Liver (tissue), 9 donors: ENCODE measurements around the gene PCDHGA5. TPM values are rescaled to one million over a fixed set of nuclear protein-coding genes. Genes with fewer than 3 reads are reported as not detected.
A peak's percentile ranks its signal among the peaks of the same experiment; 100 is the strongest.

Experiments used
- DNase-seq: peaks from one replicate; pipeline ENCODE4 v3.0.0-alpha.2; 2017; ENCODE audit warnings: low spot score
- H3K27ac ChIP-seq, 2 donors: one replicate each; pipeline ENCODE4 v1.7.0; 2013; ENCODE audit warnings: inconsistent platforms in 2 of 2, low read length in 2 of 2, control low read depth in 1 of 2, low read depth in 1 of 2, mild to moderate bottlenecking in 1 of 2
- H3K27me3 ChIP-seq, 4 donors: one replicate each; pipeline versions ENCODE4 v1.6.1 to v1.7.0; 2013; ENCODE audit warnings: low read length in 3 of 4, inconsistent platforms in 1 of 4, mild to moderate bottlenecking in 1 of 4, moderate library complexity in 1 of 4; ENCODE audit not compliant: control insufficient read depth in 4 of 4, insufficient read depth in 4 of 4
- H3K36me3 ChIP-seq, 4 donors: one replicate each; pipeline versions ENCODE4 v1.6.1 to v1.7.0; 2013; ENCODE audit warnings: low read length in 3 of 4, mild to moderate bottlenecking in 3 of 4, low read depth in 1 of 4, moderate library complexity in 1 of 4; ENCODE audit not compliant: control insufficient read depth in 4 of 4, insufficient read depth in 3 of 4
- H3K4me1 ChIP-seq, 4 donors: one replicate each; pipeline versions ENCODE4 v1.6.1 to v1.7.0; 2013; ENCODE audit warnings: low read length in 3 of 4, mild to moderate bottlenecking in 3 of 4, moderate library complexity in 1 of 4; ENCODE audit not compliant: control insufficient read depth in 4 of 4, insufficient read depth in 4 of 4
- H3K4me3 ChIP-seq, 3 donors: one replicate each; pipeline versions ENCODE4 v1.6.1 to v1.7.0; 2013; ENCODE audit warnings: low read length in 3 of 3, control low read depth in 1 of 3, low read depth in 1 of 3, mild to moderate bottlenecking in 1 of 3
- H3K9ac ChIP-seq, 2 donors: one replicate each; pipeline ENCODE4 v1.7.0; 2013; ENCODE audit warnings: low read length in 2 of 2, mild to moderate bottlenecking in 2 of 2, moderate library complexity in 2 of 2, control low read depth in 1 of 2, low read depth in 1 of 2
- H3K9me3 ChIP-seq, 4 donors: one replicate each; pipeline versions ENCODE4 v1.6.1 to v1.7.0; 2013; ENCODE audit warnings: low read length in 3 of 4; ENCODE audit not compliant: control insufficient read depth in 4 of 4
- ATF3 ChIP-seq: IDR thresholded peaks from 2 replicates; pipeline ENCODE4 v1.6.1; 2016; ENCODE audit warnings: antibody characterized with exemption
- EGR1 ChIP-seq, 2 donors: IDR thresholded peaks; 2 replicates each; pipeline ENCODE4 v1.6.1; 2016 to 2018; ENCODE audit warnings: antibody characterized with exemption in 2 of 2, low read depth in 2 of 2
- FOXA2 ChIP-seq: IDR thresholded peaks from 2 replicates; pipeline ENCODE4 v1.6.1; 2016; ENCODE audit warnings: antibody characterized with exemption
- GABPA ChIP-seq, 2 donors: IDR thresholded peaks in 1 of 2; conservative IDR thresholded peaks in 1 of 2; 2 replicates each; pipeline ENCODE4 v1.6.1; 2016; ENCODE audit warnings: antibody characterized with exemption in 2 of 2, mild to moderate bottlenecking in 1 of 2, moderate library complexity in 1 of 2
- HNF4A ChIP-seq, 2 donors: conservative IDR thresholded peaks; 2 replicates each; pipeline ENCODE4 v1.6.1; 2016; ENCODE audit warnings: antibody characterized with exemption in 2 of 2, mild to moderate bottlenecking in 2 of 2
- HNF4G ChIP-seq: IDR thresholded peaks from 2 replicates; pipeline ENCODE4 v1.6.1; 2016; ENCODE audit warnings: antibody characterized with exemption
- JUND ChIP-seq, 2 donors: IDR thresholded peaks; 2 replicates each; pipeline ENCODE4 v1.6.1; 2016; ENCODE audit warnings: antibody characterized with exemption in 2 of 2
- RAD21 ChIP-seq, 2 donors: IDR thresholded peaks; 2 replicates each; pipeline ENCODE4 v1.6.1; 2016; ENCODE audit warnings: antibody characterized with exemption in 2 of 2, mild to moderate bottlenecking in 2 of 2
- REST ChIP-seq: IDR thresholded peaks from 2 replicates; pipeline ENCODE4 v1.6.1; 2016; ENCODE audit warnings: antibody characterized with exemption, mild to moderate bottlenecking
- RXRA ChIP-seq, 2 donors: IDR thresholded peaks; 2 replicates each; pipeline ENCODE4 v1.6.1; 2017 to 2018; ENCODE audit warnings: antibody characterized with exemption in 2 of 2, mild to moderate bottlenecking in 1 of 2
- SP1 ChIP-seq: IDR thresholded peaks from 2 replicates; pipeline ENCODE4 v1.6.1; 2018; ENCODE audit warnings: antibody characterized with exemption, mild to moderate bottlenecking
- TAF1 ChIP-seq: conservative IDR thresholded peaks from 2 replicates; pipeline ENCODE4 v1.6.1; 2016; ENCODE audit warnings: antibody characterized with exemption, mild to moderate bottlenecking
- YY1 ChIP-seq: IDR thresholded peaks from 2 replicates; pipeline ENCODE4 v1.6.1; 2016; ENCODE audit warnings: antibody characterized with exemption, mild to moderate bottlenecking
- WGBS: extraction: QIAGEN DNeasy Blood & Tissue Kit; methylation state at CpG from one replicate; pipeline ENCODE4 v1.1.7; 2013; 5-methylcytosine and 5-hydroxymethylcytosine counted together
- polyA plus RNA-seq, 2 donors: library from polyadenylated mRNA; stranded (reverse) in 1 of 2; unstranded in 1 of 2; fragments of 200-250 nt in 1 of 2; fragments of >200 nt in 1 of 2; fragmentation: Nextera tagmentation in 1 of 2; extraction: Ambion mirVana in 1 of 2; gene quantifications; one replicate each; pipeline versions ENCODE4 v1.2.1 to v1.2.3, GENCODE V29; 2013 to 2015
- total RNA-seq, 2 donors: library from RNA; depleted of rRNA; stranded (reverse); fragments of >200 nt; gene quantifications; one replicate each; pipeline ENCODE4 v1.2.3, GENCODE V29; 2014
- TF ChIP-seq, protein P1 (sequence below): IDR thresholded peaks from 2 replicates; pipeline ENCODE4 v1.6.1; 2016; ENCODE audit warnings: antibody characterized with exemption
- TF ChIP-seq, protein P2 (sequence below): IDR thresholded peaks from 2 replicates; pipeline ENCODE4 v1.6.1; 2016; ENCODE audit warnings: antibody characterized with exemption
- donor health status: healthy.
- donor health status: healthy.
- donor health status: healthy.
- donor health status: healthy.
- donor health status: healthy.

The PCDHGA5 gene
- total and polyA plus RNA-seq, 4 donors: 0.04 to 0.50 (median 0.09) TPM

DNA sequence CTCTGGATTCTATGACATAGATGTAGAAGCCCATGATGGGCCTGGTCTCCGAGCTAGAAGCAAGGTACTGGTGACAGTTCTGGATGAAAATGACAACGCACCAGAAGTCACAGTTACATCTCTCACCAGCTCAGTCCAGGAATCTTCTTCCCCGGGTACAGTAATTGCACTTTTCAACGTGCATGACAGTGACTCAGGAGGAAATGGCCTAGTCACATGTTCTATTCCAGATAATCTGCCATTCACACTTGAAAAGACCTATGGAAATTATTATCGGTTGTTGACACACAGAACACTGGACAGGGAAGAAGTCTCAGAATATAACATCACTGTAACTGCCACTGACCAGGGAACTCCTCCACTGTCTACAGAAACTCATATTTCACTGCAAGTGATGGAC, 7.8 kb upstream of the PCDHGA5 start:
- H3K27me3 ChIP-seq: peaks cover 0 to 2% (median 0%) of the 10 kb centered on the region in 4 donors

DNA sequence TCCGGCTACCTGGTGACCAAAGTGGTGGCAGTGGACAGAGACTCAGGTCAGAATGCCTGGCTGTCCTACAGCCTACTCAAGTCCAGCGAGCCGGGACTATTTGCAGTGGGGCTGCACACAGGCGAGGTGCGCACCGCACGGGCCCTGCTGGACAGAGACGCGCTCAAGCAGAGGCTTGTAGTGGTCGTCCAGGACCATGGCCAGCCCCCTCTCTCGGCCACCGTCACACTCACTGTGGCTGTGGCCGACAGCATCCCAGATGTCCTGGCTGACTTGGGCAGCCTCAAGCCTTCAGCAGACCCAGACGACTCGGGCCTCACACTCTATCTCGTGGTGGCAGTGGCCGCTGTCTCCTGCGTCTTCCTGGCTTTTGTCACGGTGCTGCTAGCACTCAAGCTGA, 7.0 kb upstream of the PCDHGA5 start:
- Histone ChIP-seq H3K36me3 (peaks cover 0 to 3% (median 0%) of the 10 kb centered on the region in 4 donors), H3K4me3 (peak overlapping the region in 2 of 3 donors; percentile 1 to 48), H3K4me1 (no peaks in the 10 kb centered on the region), H3K9ac (no peak overlapping the region), H3K27me3 (peaks cover 0 to 2% (median 0%) of the 10 kb centered on the region in 4 donors), H3K9me3 (peaks cover 34 to 69% (median 47%) of the 10 kb centered on the region in 4 donors), H3K27ac (no peak overlapping the region)
- no peak for DNase-seq
- TF ChIP-seq, protein P1, sequence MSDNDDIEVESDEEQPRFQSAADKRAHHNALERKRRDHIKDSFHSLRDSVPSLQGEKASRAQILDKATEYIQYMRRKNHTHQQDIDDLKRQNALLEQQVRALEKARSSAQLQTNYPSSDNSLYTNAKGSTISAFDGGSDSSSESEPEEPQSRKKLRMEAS: no peak
- TF ChIP-seq SP1 (no peak), YY1 (no peak), JUND (IDR thresholded peaks at IDR 0.05) (no peak), EGR1 (IDR thresholded peaks at IDR 0.05; ENCODE audit: low read depth in 2 of 2) (no peak), TAF1 (no peak)
- TF ChIP-seq, protein P2, sequence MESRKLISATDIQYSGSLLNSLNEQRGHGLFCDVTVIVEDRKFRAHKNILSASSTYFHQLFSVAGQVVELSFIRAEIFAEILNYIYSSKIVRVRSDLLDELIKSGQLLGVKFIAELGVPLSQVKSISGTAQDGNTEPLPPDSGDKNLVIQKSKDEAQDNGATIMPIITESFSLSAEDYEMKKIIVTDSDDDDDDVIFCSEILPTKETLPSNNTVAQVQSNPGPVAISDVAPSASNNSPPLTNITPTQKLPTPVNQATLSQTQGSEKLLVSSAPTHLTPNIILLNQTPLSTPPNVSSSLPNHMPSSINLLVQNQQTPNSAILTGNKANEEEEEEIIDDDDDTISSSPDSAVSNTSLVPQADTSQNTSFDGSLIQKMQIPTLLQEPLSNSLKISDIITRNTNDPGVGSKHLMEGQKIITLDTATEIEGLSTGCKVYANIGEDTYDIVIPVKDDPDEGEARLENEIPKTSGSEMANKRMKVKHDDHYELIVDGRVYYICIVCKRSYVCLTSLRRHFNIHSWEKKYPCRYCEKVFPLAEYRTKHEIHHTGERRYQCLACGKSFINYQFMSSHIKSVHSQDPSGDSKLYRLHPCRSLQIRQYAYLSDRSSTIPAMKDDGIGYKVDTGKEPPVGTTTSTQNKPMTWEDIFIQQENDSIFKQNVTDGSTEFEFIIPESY: no peak
- 35% methylated on average over 19 of the region's 19 CpGs for WGBS

More for the DNA sequence above, 7.8 kb upstream of the PCDHGA5 start:
- Histone ChIP-seq H3K9me3 (peaks cover 36 to 69% (median 47%) of the 10 kb centered on the region in 4 donors), H3K9ac (no peak overlapping the region), H3K4me3 (peak overlapping the region in 1 of 3 donors; percentile 1), H3K27ac (no peak overlapping the region), H3K36me3 (peaks cover 0 to 3% (median 0%) of the 10 kb centered on the region in 4 donors), H3K4me1 (no peaks in the 10 kb centered on the region)
- no peak for DNase-seq
- TF ChIP-seq REST (no peak), ATF3 (no peak), HNF4A (conservative IDR thresholded peaks at IDR 0.05) (no peak), JUND (IDR thresholded peaks at IDR 0.05) (no peak), RXRA (IDR thresholded peaks at IDR 0.05) (no peak), YY1 (no peak), GABPA (IDR thresholded peaks at IDR 0.05 in 1 of 2, conservative IDR thresholded peaks at IDR 0.05 in 1 of 2) (no peak), RAD21 (IDR thresholded peaks at IDR 0.05) (no peak), SP1 (no peak), HNF4G (no peak), FOXA2 (no peak)
- 60% methylated on average over 5 of the region's 5 CpGs for WGBS
